Upper lobe of left lung (tissue), 4 donors: ENCODE data around the gene CEP43.

ENCODE experiments used
- POLR2A ChIP-seq, 4 donors: fragments of 450-650 bp; IDR thresholded peaks; one replicate each; pipeline ENCODE4 v1.5.1; 2016 to 2017; ENCODE audit warnings: antibody characterized with exemption in 4 of 4, mild to moderate bottlenecking in 2 of 4
- TF ChIP-seq, protein P1 (sequence below), 6 experiments: fragments of 450-650 bp in 4 of 6; fragments of 200-600 bp in 2 of 6; sonication (generic) in 2 of 6; IDR thresholded peaks; one replicate each; pipeline ENCODE4 v1.5.1; 2016 to 2019; ENCODE audit warnings: antibody characterized with exemption in 6 of 6

- TF ChIP-seq, protein P1, sequence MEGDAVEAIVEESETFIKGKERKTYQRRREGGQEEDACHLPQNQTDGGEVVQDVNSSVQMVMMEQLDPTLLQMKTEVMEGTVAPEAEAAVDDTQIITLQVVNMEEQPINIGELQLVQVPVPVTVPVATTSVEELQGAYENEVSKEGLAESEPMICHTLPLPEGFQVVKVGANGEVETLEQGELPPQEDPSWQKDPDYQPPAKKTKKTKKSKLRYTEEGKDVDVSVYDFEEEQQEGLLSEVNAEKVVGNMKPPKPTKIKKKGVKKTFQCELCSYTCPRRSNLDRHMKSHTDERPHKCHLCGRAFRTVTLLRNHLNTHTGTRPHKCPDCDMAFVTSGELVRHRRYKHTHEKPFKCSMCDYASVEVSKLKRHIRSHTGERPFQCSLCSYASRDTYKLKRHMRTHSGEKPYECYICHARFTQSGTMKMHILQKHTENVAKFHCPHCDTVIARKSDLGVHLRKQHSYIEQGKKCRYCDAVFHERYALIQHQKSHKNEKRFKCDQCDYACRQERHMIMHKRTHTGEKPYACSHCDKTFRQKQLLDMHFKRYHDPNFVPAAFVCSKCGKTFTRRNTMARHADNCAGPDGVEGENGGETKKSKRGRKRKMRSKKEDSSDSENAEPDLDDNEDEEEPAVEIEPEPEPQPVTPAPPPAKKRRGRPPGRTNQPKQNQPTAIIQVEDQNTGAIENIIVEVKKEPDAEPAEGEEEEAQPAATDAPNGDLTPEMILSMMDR (IDR thresholded peaks at IDR 0.05) = no peak
- TF ChIP-seq POLR2A (IDR thresholded peaks at IDR 0.05) = no peak
Measured at GRCh38 chr6:167034056-167034455, 34.9 kb downstream of the CEP43 start.
